H9 (cell line): Measurements from ENCODE around the gene SEMA3F. TPM values are rescaled to one million over a fixed set of nuclear protein-coding genes. Genes with fewer than 3 reads are reported as not detected.

Experiments
- DNase-seq: peaks from one replicate; pipeline ENCODE4 v3.0.0-alpha.2; 2017
- H2AFZ ChIP-seq: one replicate; pipeline ENCODE4 v1.6.1; 2013; ENCODE audit warnings: mild to moderate bottlenecking, low read length, control low read depth, moderate library complexity
- H2AK5ac ChIP-seq: 2 replicates; pipeline ENCODE4 v1.6.1; 2013; ENCODE audit warnings: low read length, control low read depth, mixed read lengths; ENCODE audit not compliant: insufficient read length
- H2BK120ac ChIP-seq: one replicate; pipeline ENCODE4 v1.6.1; 2013; ENCODE audit warnings: low read depth, mild to moderate bottlenecking, low read length, control low read depth, inconsistent platforms; ENCODE audit not compliant: poor library complexity, severe bottlenecking
- H2BK12ac ChIP-seq: 2 replicates; pipeline ENCODE4 v1.6.1; 2013; ENCODE audit warnings: low read length, control low read depth, mixed read lengths, low read depth; ENCODE audit not compliant: insufficient read length
- H2BK15ac ChIP-seq: 2 replicates; pipeline ENCODE4 v1.6.1; 2013; ENCODE audit warnings: low read depth, low read length, control low read depth
- H2BK20ac ChIP-seq: one replicate; pipeline ENCODE4 v1.6.1; 2013; ENCODE audit warnings: low read depth, mild to moderate bottlenecking, low read length, control low read depth, inconsistent platforms; ENCODE audit not compliant: poor library complexity, severe bottlenecking
- H2BK5ac ChIP-seq: 2 replicates; pipeline ENCODE4 v1.6.1; 2013; ENCODE audit warnings: low read length, control low read depth, mixed read lengths; ENCODE audit not compliant: insufficient read length
- H3K14ac ChIP-seq: 2 replicates; pipeline ENCODE4 v1.6.1; 2013; ENCODE audit warnings: low read length, control low read depth; ENCODE audit not compliant: insufficient read depth
- H3K18ac ChIP-seq: 2 replicates; pipeline ENCODE4 v1.6.1; 2013; ENCODE audit warnings: low read depth, mild to moderate bottlenecking, mixed read lengths, low read length, control low read depth; ENCODE audit not compliant: insufficient read length
- H3K23ac ChIP-seq: 2 replicates; pipeline ENCODE4 v1.6.1; 2013; ENCODE audit warnings: low read length, control low read depth, mixed read lengths, low read depth; ENCODE audit not compliant: insufficient read length
- H3K23me2 ChIP-seq: 2 replicates; pipeline ENCODE4 v1.6.1; 2013; ENCODE audit warnings: low read depth, mild to moderate bottlenecking, mixed read lengths, low read length, control low read depth; ENCODE audit not compliant: insufficient read length, poor library complexity, severe bottlenecking
- H3K27ac ChIP-seq: 2 replicates; pipeline ENCODE4 v1.5.1; 2013; ENCODE audit warnings: low read length, control low read depth, mixed read lengths, low read depth; ENCODE audit not compliant: insufficient read length
- H3K27me3 ChIP-seq: 2 replicates; pipeline ENCODE4 v1.6.1; 2013; ENCODE audit warnings: low read length, control low read depth, inconsistent platforms; ENCODE audit not compliant: insufficient read depth
- H3K4ac ChIP-seq: 2 replicates; pipeline ENCODE4 v1.6.1; 2013; ENCODE audit warnings: low read depth, mild to moderate bottlenecking, control low read depth, inconsistent platforms, low read length, moderate library complexity
- H3K4me1 ChIP-seq: 2 replicates; pipeline ENCODE4 v1.6.1; 2013; ENCODE audit warnings: low read length, control low read depth, inconsistent platforms; ENCODE audit not compliant: insufficient read depth
- H3K4me2 ChIP-seq: 2 replicates; pipeline ENCODE4 v1.6.1; 2013; ENCODE audit warnings: low read length, control low read depth, mixed read lengths; ENCODE audit not compliant: insufficient read length, insufficient read depth
- H3K56ac ChIP-seq: 2 replicates; pipeline ENCODE4 v1.6.1; 2013; ENCODE audit warnings: low read depth, mild to moderate bottlenecking, mixed read lengths, low read length, control low read depth; ENCODE audit not compliant: insufficient read length
- H3K79me1 ChIP-seq: 2 replicates; pipeline ENCODE4 v1.6.1; 2013; ENCODE audit warnings: low read depth, mild to moderate bottlenecking, moderate library complexity, low read length, control low read depth, inconsistent platforms; ENCODE audit not compliant: insufficient read depth, poor library complexity, severe bottlenecking
- H3K79me2 ChIP-seq: 2 replicates; pipeline ENCODE4 v1.6.1; 2013; ENCODE audit warnings: low read length, control low read depth, inconsistent platforms; ENCODE audit not compliant: insufficient read depth
- H3K9ac ChIP-seq: 2 replicates; pipeline ENCODE4 v1.6.1; 2013; ENCODE audit warnings: low read length, control low read depth, mixed read lengths; ENCODE audit not compliant: insufficient read length; ENCODE audit errors: extremely low read depth
- H3K9me3 ChIP-seq: one replicate; pipeline ENCODE4 v1.6.1; 2013; ENCODE audit warnings: low read depth, low read length, inconsistent platforms; ENCODE audit not compliant: control insufficient read depth
- H3T11ph ChIP-seq: one replicate; pipeline ENCODE4 v1.6.1; 2013; ENCODE audit warnings: mild to moderate bottlenecking, low read length, control low read depth, inconsistent platforms
- H4K20me1 ChIP-seq: one replicate; pipeline ENCODE4 v1.6.1; 2013; ENCODE audit not compliant: control insufficient read depth, insufficient read length, insufficient read depth
- H4K5ac ChIP-seq: 2 replicates; pipeline ENCODE4 v1.6.1; 2013; ENCODE audit warnings: low read depth, mild to moderate bottlenecking, mixed read lengths, low read length, control low read depth; ENCODE audit not compliant: insufficient read length
- H4K8ac ChIP-seq: replicated peaks from 2 replicates; pipeline ENCODE4 v1.6.1; 2013; ENCODE audit warnings: low read length, control low read depth, mixed read lengths, low read depth; ENCODE audit not compliant: insufficient read length
- H4K91ac ChIP-seq: 2 replicates; pipeline ENCODE4 v1.6.1; 2013; ENCODE audit warnings: low read depth, mild to moderate bottlenecking, moderate library complexity, mixed read lengths, low read length, control low read depth; ENCODE audit not compliant: insufficient read length
- H3K27ac Mint-ChIP-seq, 3 experiments: 2 replicates in 2 of 3; 3 replicates in 1 of 3; pipeline ENCODE4 v1.8.0; 2020 to 2021; ENCODE audit warnings: mixed read lengths in 3 of 3, mild to moderate bottlenecking in 1 of 3, moderate library complexity in 1 of 3
- H3K27me3 Mint-ChIP-seq: 2 replicates; pipeline ENCODE4 v1.8.0; 2021; ENCODE audit warnings: low read depth, mild to moderate bottlenecking, moderate library complexity, mixed read lengths
- H3K36me3 Mint-ChIP-seq, 3 experiments: 2 replicates in 2 of 3; 3 replicates in 1 of 3; pipeline ENCODE4 v1.8.0; 2020 to 2021; ENCODE audit warnings: low read depth in 3 of 3, mixed read lengths in 3 of 3; ENCODE audit not compliant: insufficient read depth in 1 of 3
- H3K4me1 Mint-ChIP-seq, 2 experiments: 2 replicates each; pipeline ENCODE4 v1.8.0; 2020; ENCODE audit warnings: mixed read lengths in 2 of 2
- H3K4me3 Mint-ChIP-seq, 2 experiments: 2 replicates in 1 of 2; 3 replicates in 1 of 2; pipeline ENCODE4 v1.8.0; 2020 to 2021; ENCODE audit warnings: mild to moderate bottlenecking in 2 of 2, mixed read lengths in 2 of 2, moderate library complexity in 1 of 2
- H3K9me3 Mint-ChIP-seq, 2 experiments: 2 replicates in 1 of 2; 3 replicates in 1 of 2; pipeline ENCODE4 v1.8.0; 2020; ENCODE audit warnings: mild to moderate bottlenecking in 2 of 2, mixed read lengths in 2 of 2, moderate library complexity in 1 of 2
- CTCF ChIP-seq: fragments of 200-600 bp; sonication (generic); conservative IDR thresholded peaks from 3 replicates; pipeline ENCODE4 v1.8.0; 2021; ENCODE audit warnings: antibody characterized with exemption, mild to moderate bottlenecking
- WGBS: extraction: QIAGEN DNeasy Blood & Tissue Kit; methylation state at CpG from one replicate; pipeline ENCODE4 v1.1.7; 2013; ENCODE audit warnings: missing lambda C conversion rate, low lambda C conversion rate, mixed read lengths; ENCODE audit not compliant: insufficient read length; ENCODE audit errors: extremely low coverage; 5-methylcytosine and 5-hydroxymethylcytosine counted together
- total RNA-seq: library from RNA; stranded (reverse); gene quantifications from 2 replicates; pipeline ENCODE4 v1.2.1, GENCODE V29; 2021

SEMA3F gene
- total RNA-seq, 1 experiment from 2014 or later = 14.3 TPM

GRCh38 chr3:50184242-50184978 lies 29.3 kb downstream of the SEMA3F start:
- H3K14ac ChIP-seq = no peak overlapping the region
- no peaks in the 10 kb centered on the region for H3K79me2 ChIP-seq
- no peak overlapping the region for H2BK120ac ChIP-seq
- no peaks in the 10 kb centered on the region for H3K23me2 ChIP-seq
- Mint-ChIP-seq H3K27ac (peak overlapping the region in 2 of 3 experiments; percentile 56 to 88; a peak in 2 of 7 replicates), H3K4me1 (peaks cover 3 to 4% of the 10 kb centered on the region in 2 experiments; a peak in 3 of 4 replicates), H3K9me3 (no peaks in the 10 kb centered on the region), H3K27me3 (no peaks in the 10 kb centered on the region), H3K4me3 (no peak overlapping the region; a peak in 1 of 5 replicates), H3K36me3 (peaks cover 25 to 39% (median 36%) of the 10 kb centered on the region in 3 experiments)
- no peak overlapping the region for H4K5ac ChIP-seq
- H3K9ac ChIP-seq = no peak overlapping the region
- no peaks in the 10 kb centered on the region for H3K9me3 ChIP-seq
- no peak overlapping the region for H3K18ac ChIP-seq
- H2BK12ac ChIP-seq = no peak overlapping the region
- H3K4me2 ChIP-seq = no peak overlapping the region
- no peak overlapping the region for H2BK15ac ChIP-seq
- no peak overlapping the region for H3K23ac ChIP-seq
- H3K56ac ChIP-seq = no peak overlapping the region
- TF ChIP-seq CTCF = no peak
- H3T11ph ChIP-seq = no peak overlapping the region
- no peak overlapping the region for H2BK20ac ChIP-seq
- H4K8ac ChIP-seq = no peak overlapping the region
- H3K4me1 ChIP-seq = no peaks in the 10 kb centered on the region
- no peaks in the 10 kb centered on the region for H3K27me3 ChIP-seq
- H2AK5ac ChIP-seq = no peak overlapping the region
- no peak overlapping the region for H4K91ac ChIP-seq
- DNase-seq = no peak
- no peak overlapping the region for H2BK5ac ChIP-seq
- no peak overlapping the region for H2AFZ ChIP-seq
- WGBS = no CpG with 5 or more reads among the region's 21 CpGs
- H4K20me1 ChIP-seq = no peaks in the 10 kb centered on the region
- no peak overlapping the region for H3K4ac ChIP-seq
- H3K27ac ChIP-seq = no peak overlapping the region
- no peaks in the 10 kb centered on the region for H3K79me1 ChIP-seq
